ENCODE measurements around the gene CC2D1A.
"Not testable (repeated sequence)": the region's sequence is repeated elsewhere in the genome, so short reads cannot be mapped to it uniquely, and the experiment has no call there.

The CC2D1A gene

GRCh38 chr19:13965377-13965896, 59.4 kb downstream of the CC2D1A start:
- DNase-seq: no peak

GRCh38 chr19:13965926-13966683, 60.1 kb downstream of the CC2D1A start:
- no peak for DNase-seq

- DNase-seq: no peak
Observed at GRCh38 chr19:13966684-13967128, 60.7 kb downstream of the CC2D1A start.

- not testable (repeated sequence) for DNase-seq
Observed at GRCh38 chr19:13967206-13967605, 61.2 kb downstream of the CC2D1A start.

GRCh38 chr19:13968383-13968935, 62.5 kb downstream of the CC2D1A start:
- no peak for DNase-seq

DNA sequence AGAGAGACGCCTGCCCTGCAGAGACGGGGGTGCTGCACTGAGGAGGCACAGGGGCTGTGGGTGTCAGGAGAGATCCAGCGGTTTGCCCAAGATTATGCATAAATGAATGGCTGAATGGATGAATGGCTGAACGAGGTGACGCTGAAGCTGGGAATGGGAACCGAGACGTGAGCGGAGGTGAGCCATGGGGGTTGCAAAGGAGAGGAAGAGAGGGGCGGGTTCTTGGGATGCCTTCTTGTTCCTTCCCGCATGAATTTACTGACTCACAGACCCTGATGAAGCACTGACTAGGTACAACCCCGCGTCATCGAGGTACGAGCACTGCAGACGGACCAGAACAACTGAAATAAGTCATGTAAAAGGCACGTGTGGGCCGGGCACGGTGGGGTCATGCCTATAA, 63.0 kb downstream of the CC2D1A start:
- no peak for DNase-seq

DNA sequence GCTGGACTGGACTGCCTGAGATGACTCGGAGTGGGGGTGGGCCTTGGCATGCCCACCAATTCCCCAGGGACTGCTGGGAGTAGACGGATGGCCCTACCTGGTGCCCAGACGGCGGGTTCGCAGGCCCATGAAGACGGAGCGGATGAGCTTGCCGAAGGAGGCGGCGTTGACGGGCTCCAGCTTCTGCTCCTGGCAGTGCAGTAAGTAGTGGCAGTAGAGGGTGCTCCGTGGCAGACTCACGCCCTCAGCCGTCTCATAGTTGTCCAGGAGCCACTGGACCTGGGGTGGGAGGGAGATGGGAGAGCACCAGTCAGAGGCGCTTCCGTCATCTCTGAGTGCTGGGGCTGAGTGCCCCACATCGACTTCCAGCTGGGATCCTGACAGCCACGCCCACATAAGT, 63.9 kb downstream of the CC2D1A start:
- DNase-seq: no peak

- not testable (repeated sequence) for DNase-seq
Observed at GRCh38 chr19:13971868-13972267, 65.9 kb downstream of the CC2D1A start.

- no peak for DNase-seq
Observed at GRCh38 chr19:13972368-13973155, 66.6 kb downstream of the CC2D1A start.

DNA sequence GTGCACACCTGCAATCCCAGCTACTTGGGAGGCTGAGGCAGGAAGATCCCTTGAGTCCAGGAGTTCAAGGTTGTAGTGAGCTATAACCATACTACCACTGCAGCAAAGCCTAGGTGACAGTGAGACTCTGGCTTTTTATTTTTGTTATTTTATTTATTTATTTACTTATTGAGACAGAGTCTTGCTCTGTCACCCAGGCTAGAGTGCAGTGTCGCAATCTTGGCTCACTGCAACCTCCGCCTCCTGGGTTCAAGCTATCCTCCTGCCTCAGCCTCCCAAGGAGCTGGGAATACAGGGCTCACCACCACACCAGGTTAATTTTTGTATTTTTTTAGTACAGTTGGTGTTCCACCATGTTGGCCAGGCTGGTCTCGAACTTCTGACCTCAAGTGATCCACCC, 67.5 kb downstream of the CC2D1A start:
- not testable (repeated sequence) for DNase-seq

DNA sequence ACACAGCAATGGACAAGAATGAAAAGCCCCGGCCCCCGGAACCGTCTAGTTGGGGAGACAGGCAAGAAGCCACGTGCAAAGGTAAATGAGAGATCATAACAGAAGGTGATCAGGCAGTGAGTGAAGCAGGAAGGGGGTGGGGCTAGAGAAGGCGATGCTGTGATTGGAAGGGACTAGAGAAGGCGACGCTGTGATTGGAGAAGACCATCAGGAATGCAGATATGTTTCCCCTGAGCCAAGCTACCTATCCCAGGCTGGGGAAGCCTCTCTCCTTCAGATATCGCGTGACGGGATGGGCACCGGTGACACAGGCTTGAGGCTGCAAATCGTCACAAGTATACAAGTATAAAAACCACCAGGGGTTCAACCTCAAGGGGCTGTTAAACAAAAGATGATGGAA, 68.1 kb downstream of the CC2D1A start:
- no peak for DNase-seq

- DNase-seq: no peak
Observed at GRCh38 chr19:13975870-13976269, 69.9 kb downstream of the CC2D1A start.

DNA sequence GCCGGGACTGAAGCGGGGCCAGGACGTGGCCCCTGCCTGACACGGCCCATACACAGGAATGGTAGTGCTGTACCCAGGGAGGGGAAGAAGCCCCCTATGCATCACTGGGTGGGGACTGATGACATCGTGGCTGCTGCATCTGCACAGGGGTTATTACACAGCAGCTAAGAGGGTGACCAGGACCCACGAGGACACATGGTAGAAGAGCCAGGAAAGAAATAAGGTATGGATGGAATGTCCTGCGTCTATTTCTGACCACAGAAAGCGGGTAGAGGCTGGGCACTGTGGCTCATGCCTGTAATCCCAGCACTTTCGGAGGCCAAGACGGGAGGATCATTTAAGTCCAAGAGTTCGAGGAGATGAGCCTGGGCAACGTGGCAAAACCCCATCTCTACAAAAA, 70.4 kb downstream of the CC2D1A start:
- no peak for DNase-seq

- no peak for DNase-seq
Observed at GRCh38 chr19:13977803-13978202, 71.8 kb downstream of the CC2D1A start.

DNA sequence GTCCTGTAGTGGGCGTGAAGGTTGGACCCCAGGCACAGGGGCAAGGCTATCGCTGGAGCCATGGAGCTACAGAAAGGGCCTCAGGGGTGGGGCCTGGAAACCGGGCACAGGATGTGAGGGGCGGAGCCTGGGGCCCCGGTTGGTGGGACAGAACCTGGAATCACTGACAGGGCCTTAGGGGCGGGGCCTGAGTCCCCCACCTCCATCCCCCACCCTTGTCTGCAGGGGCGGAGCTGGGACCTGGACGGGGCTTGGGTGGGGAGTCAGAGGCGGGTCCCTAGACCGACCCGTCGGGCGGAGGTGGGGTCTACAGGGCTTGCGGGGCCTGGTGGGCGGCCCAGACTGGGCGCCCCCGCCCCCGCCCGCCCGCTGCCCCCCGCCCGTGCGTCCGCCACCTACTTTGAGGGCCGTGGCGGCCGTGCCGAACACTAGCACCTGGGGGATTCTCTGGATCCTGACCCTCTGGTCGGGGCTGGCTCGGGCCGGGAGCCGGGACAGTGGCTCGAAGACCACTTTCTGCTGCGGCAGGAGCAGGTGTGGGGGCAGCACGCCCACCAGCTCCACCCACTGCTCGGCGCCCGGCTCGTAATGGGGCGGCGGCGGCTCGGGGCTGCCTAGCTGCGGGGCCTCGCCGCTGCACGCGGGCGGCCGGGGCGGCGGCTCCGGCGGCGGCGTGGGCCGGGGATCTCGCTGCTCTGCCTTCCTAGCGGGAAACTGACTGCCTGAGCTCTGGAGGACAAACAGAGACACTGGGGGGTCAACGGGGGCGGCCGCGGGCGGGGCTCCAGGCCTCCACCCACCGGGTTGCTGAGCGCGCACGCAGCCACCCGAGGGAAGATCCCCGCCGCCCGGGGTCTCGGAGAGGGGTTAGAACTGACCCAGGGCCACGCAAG, 72.6 kb downstream of the CC2D1A start:
- no peak for DNase-seq

- no peak for DNase-seq
Observed at GRCh38 chr19:13979244-13979615, 73.2 kb downstream of the CC2D1A start.

DNA sequence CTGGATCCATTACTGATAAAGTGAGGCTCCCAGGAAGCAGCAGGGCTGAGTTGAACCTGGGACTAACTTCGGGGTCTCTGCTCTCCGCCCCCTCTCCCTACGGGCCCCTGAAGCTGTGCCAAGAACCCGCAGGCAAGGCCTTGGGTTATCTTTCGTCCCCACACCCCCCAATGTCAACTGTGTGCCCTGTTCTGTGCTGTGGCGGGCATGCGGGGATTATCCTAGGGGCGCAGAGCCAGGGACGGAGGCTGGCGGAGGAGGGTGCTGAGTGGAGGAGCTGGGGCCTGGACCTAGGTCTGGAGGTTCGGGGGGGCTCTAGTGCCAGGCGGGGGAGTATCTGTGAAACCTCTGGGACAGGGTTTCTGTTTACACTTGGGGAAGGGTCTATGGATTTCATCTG, 73.7 kb downstream of the CC2D1A start:
- DNase-seq: no peak

- no peak for DNase-seq
Observed at GRCh38 chr19:13980340-13980739, 74.3 kb downstream of the CC2D1A start.

Measured in activated CD4-positive, alpha-beta T cell treated with anti-CD3 and anti-CD28 coated beads for 1 hour (primary cell).